B cell (primary cell): ENCODE results near the gene IRF1. TPM values are rescaled to one million over a fixed set of nuclear protein-coding genes. Genes with fewer than 3 reads are reported as not detected.

Experiments used
- ATAC-seq: fragments of 200-7000 bp; cut with Tn5 transposase; one replicate; pipeline ENCODE4 v1.10.0; 2021; ENCODE audit warnings: low read depth, mild to moderate bottlenecking, moderate number of reproducible peaks, moderate library complexity
- CTCF ChIA-PET: fragments of 350-600 bp; sonication (Branson Sonifier 250); formaldehyde crosslinking; loops from one replicate; lab custom pipeline; 2021; ENCODE audit warnings: antibody characterized with exemption, inconsistent platforms; lab: Charles Lee
- POLR2A ChIA-PET: fragments of 350-600 bp; sonication (Branson Sonifier 250); formaldehyde crosslinking; loops from one replicate; lab custom pipeline; 2021; ENCODE audit warnings: antibody characterized with exemption; lab: Charles Lee
- DNase-seq: peaks from one replicate; pipeline ENCODE4 v3.0.0; 2013
- H2AFZ ChIP-seq: 2 replicates; pipeline ENCODE4 v1.6.1; 2012; ENCODE audit warnings: mild to moderate bottlenecking, low read depth, low read length; ENCODE audit not compliant: insufficient read depth, poor library complexity, severe bottlenecking
- H3K27ac ChIP-seq, 2 donors: 1 replicate in 1 of 2; 2 replicates in 1 of 2; pipeline ENCODE4 v1.5.1; 2012 to 2013; ENCODE audit warnings: low read length in 2 of 2, mild to moderate bottlenecking in 2 of 2, moderate library complexity in 1 of 2
- H3K27me3 ChIP-seq, 4 experiments: fragments of 200-600 bp in 1 of 4; sonication (generic) in 1 of 4; replicated peaks in 1 of 4; 1 replicate in 2 of 4; 2 replicates in 2 of 4; pipeline versions ENCODE4 v1.6.1 to v1.7.0; 2013 to 2016; ENCODE audit warnings: low read length in 3 of 4, mild to moderate bottlenecking in 2 of 4, mixed read lengths in 1 of 4, moderate library complexity in 1 of 4; ENCODE audit not compliant: insufficient read depth in 4 of 4, control insufficient read depth in 3 of 4; ENCODE audit errors: control extremely low read depth in 1 of 4
- H3K36me3 ChIP-seq, 2 experiments: replicated peaks in 1 of 2; 1 replicate in 1 of 2; 2 replicates in 1 of 2; pipeline versions ENCODE4 v1.6.1 to v1.7.1; 2013; ENCODE audit warnings: low read length in 1 of 2; ENCODE audit not compliant: insufficient read depth in 2 of 2, control insufficient read depth in 1 of 2; ENCODE audit errors: control extremely low read depth in 1 of 2, extremely low read depth in 1 of 2
- H3K4me1 ChIP-seq, 2 donors: fragments of 200-600 bp in 1 of 2; sonication (generic) in 1 of 2; 1 replicate in 1 of 2; 2 replicates in 1 of 2; pipeline versions ENCODE4 v1.5.1 to v1.6.1; 2013 to 2017; ENCODE audit warnings: low read length in 2 of 2; ENCODE audit not compliant: control insufficient read depth in 2 of 2, insufficient read depth in 2 of 2
- H3K4me2 ChIP-seq: replicated peaks from 2 replicates; pipeline ENCODE3; 2012; ENCODE audit warnings: mild to moderate bottlenecking, low read depth, low read length; ENCODE audit not compliant: poor library complexity, severe bottlenecking
- H3K4me3 ChIP-seq, 5 experiments: fragments of 200-600 bp in 1 of 5; sonication (generic) in 1 of 5; 1 replicate in 3 of 5; 2 replicates in 2 of 5; pipeline versions ENCODE4 v1.5.1 to v1.7.0; 2011 to 2016; ENCODE audit warnings: low read length in 4 of 5, mild to moderate bottlenecking in 4 of 5, low read depth in 2 of 5, control low read depth in 1 of 5, moderate library complexity in 1 of 5; ENCODE audit not compliant: insufficient read depth in 1 of 5; ENCODE audit errors: control extremely low read depth in 1 of 5, extremely low read depth in 1 of 5
- H3K79me2 ChIP-seq: fragments of 200-600 bp; sonication (generic); one replicate; pipeline ENCODE4 v1.6.0; 2016; ENCODE audit warnings: low read length; ENCODE audit not compliant: control insufficient read depth, insufficient read depth
- H3K9ac ChIP-seq: fragments of 200-600 bp; sonication (generic); 2 replicates; pipeline ENCODE4 v1.6.1; 2017; ENCODE audit warnings: mild to moderate bottlenecking, low read length, moderate library complexity
- H3K9me3 ChIP-seq, 3 donors: one replicate each; pipeline versions ENCODE4 v1.6.1 to v1.7.1; 2013; ENCODE audit warnings: low read length in 2 of 3; ENCODE audit not compliant: control insufficient read depth in 2 of 3, insufficient read depth in 1 of 3; ENCODE audit errors: control extremely low read depth in 1 of 3
- H4K20me1 ChIP-seq: 2 replicates; pipeline ENCODE4 v1.6.0; 2012; ENCODE audit warnings: mild to moderate bottlenecking, low read length; ENCODE audit not compliant: insufficient read depth, control insufficient read depth, poor library complexity, severe bottlenecking
- H3K27ac Mint-ChIP-seq: one replicate; pipeline ENCODE4 v1.8.0; 2021; ENCODE audit warnings: mixed read lengths
- H3K27me3 Mint-ChIP-seq: one replicate; pipeline ENCODE4 v1.8.0; 2021; ENCODE audit warnings: mixed read lengths
- H3K4me1 Mint-ChIP-seq: one replicate; pipeline ENCODE4 v1.8.0; 2021; ENCODE audit warnings: mixed read lengths
- H3K4me3 Mint-ChIP-seq: one replicate; pipeline ENCODE4 v1.8.0; 2021; ENCODE audit warnings: mixed read lengths
- H3K9me3 Mint-ChIP-seq: one replicate; pipeline ENCODE4 v1.8.0; 2022; ENCODE audit warnings: mixed read lengths; ENCODE audit not compliant: insufficient read depth
- CTCF ChIP-seq: fragments of 200-600 bp; IDR thresholded peaks from one replicate; pipeline ENCODE4 v1.8.0; 2022; ENCODE audit warnings: antibody characterized with exemption, mild to moderate bottlenecking
- EZH2 ChIP-seq: IDR thresholded peaks from 2 replicates; pipeline ENCODE4 v1.6.1; 2012; ENCODE audit warnings: borderline replicate concordance, low read depth, mild to moderate bottlenecking, moderate library complexity, low read length; ENCODE audit not compliant: insufficient read depth, poor library complexity, severe bottlenecking
- WGBS: methylation state at CpG from one replicate; pipeline ENCODE4 v1.1.5; 2013; ENCODE audit warnings: missing lambda C conversion rate; ENCODE audit not compliant: insufficient coverage; 5-methylcytosine and 5-hydroxymethylcytosine counted together
- intact Hi-C: fragments of 100-400 bp; cut with micrococcal nuclease; formaldehyde crosslinking; loops from one replicate; pipeline ENCODE4 v1.10.0; 2022
- polyA plus RNA-seq: library from polyadenylated mRNA; depleted of rRNA; stranded (reverse); fragments of >200 nt; gene quantifications from 2 replicates; pipeline ENCODE4 v1.2.3, GENCODE V29; 2012
- total RNA-seq, 2 donors: library from RNA; stranded (reverse); fragments of 120-200 nt in 1 of 2; gene quantifications; 1 replicate in 1 of 2; 2 replicates in 1 of 2; pipeline versions ENCODE4 v1.2.3 to v1.2.4, GENCODE V29; 2013 to 2022

The IRF1 gene
- total and polyA plus RNA-seq, 2 donors (not counting 1 experiment from before 2014, with no cell fraction given) = 173 to 306 TPM

GRCh38 chr5:132463811-132464155 lies 26.8 kb downstream of the IRF1 start:
- TF ChIP-seq EZH2 = no peak
- no peak for TF ChIP-seq CTCF
- peak overlapping the region; percentile 71 for H3K4me2 ChIP-seq
- Mint-ChIP-seq H3K27me3 (no peaks in the 10 kb centered on the region), H3K4me1 (peaks cover 91% of the 10 kb centered on the region), H3K9me3 (no peaks in the 10 kb centered on the region), H3K27ac (peak overlapping the region; percentile 70), H3K4me3 (peak overlapping the region; percentile 58)
- H4K20me1 ChIP-seq = peaks cover 6% of the 10 kb centered on the region
- ATAC-seq (no peak), DNase-seq (no peak)
- no peaks in the 10 kb centered on the region for H3K9me3 ChIP-seq
- intact Hi-C loops = loop anchor here (1.0 to 2.0 kb wide), 2 partner anchors 7 to 77 kb away; no protein-coding TSS in a partner anchor
- ChIA-PET POLR2A (interaction anchor here (1.7 to 5.7 kb wide), 5 partner anchors 7 to 38 kb away, joined by 11 to 51 read pairs (median 41); partner anchors contain the start of gene IRF1), CTCF (interaction anchor here (1.0 to 12.0 kb wide), 15 partner anchors 7 to 52 kb away, joined by 3 to 128 read pairs (median 7); no protein-coding TSS in a partner anchor)
- peaks cover 81 to 84% of the 10 kb centered on the region in 2 donors for H3K4me1 ChIP-seq
- no peak overlapping the region for H2AFZ ChIP-seq
- H3K27ac ChIP-seq = peak overlapping the region; percentile 52 to 59
- peak overlapping the region in 4 of 5 experiments; percentile 16 to 42 (median 33) for H3K4me3 ChIP-seq
- H3K79me2 ChIP-seq = peaks cover 57% of the 10 kb centered on the region
- peak overlapping the region; percentile 38 for H3K9ac ChIP-seq
- peaks cover 0 to 15% of the 10 kb centered on the region in 2 experiments for H3K36me3 ChIP-seq
- no peaks in the 10 kb centered on the region for H3K27me3 ChIP-seq
- WGBS = 3% methylated on average over 3 of the region's 5 CpGs

- Histone ChIP-seq H3K4me1 (peaks cover 85 to 87% of the 10 kb centered on the region in 2 donors), H3K9ac (no peak overlapping the region), H3K4me2 (peak overlapping the region; percentile 71), H3K4me3 (peak overlapping the region in 1 of 5 experiments; percentile 42), H4K20me1 (peaks cover 6% of the 10 kb centered on the region), H3K27me3 (no peaks in the 10 kb centered on the region), H2AFZ (no peak overlapping the region), H3K9me3 (no peaks in the 10 kb centered on the region), H3K36me3 (peaks cover 0 to 15% of the 10 kb centered on the region in 2 experiments), H3K27ac (no peak overlapping the region), H3K79me2 (peaks cover 61% of the 10 kb centered on the region)
- TF ChIP-seq CTCF = no peak
- TF ChIP-seq EZH2 = no peak
- intact Hi-C loops = no loop called here
- POLR2A ChIA-PET = interaction anchor here (0.6 to 5.7 kb wide), 4 partner anchors 6 to 37 kb away, joined by 3 to 51 read pairs (median 45); partner anchors contain the start of gene IRF1
- no peaks in the 10 kb centered on the region for H3K27me3 Mint-ChIP-seq
- DNase-seq (no peak), ATAC-seq (no peak)
- peaks cover 94% of the 10 kb centered on the region for H3K4me1 Mint-ChIP-seq
- H3K27ac Mint-ChIP-seq = peak overlapping the region; percentile 70
- no peaks in the 10 kb centered on the region for H3K9me3 Mint-ChIP-seq
- H3K4me3 Mint-ChIP-seq = peak overlapping the region; percentile 58
- CTCF ChIA-PET = interaction anchor here (1.0 to 12.0 kb wide), 5 partner anchors 6 to 43 kb away, joined by 3 to 128 read pairs (median 7); no protein-coding TSS in a partner anchor
- 100% methylated on average over 3 of the region's 10 CpGs for WGBS
These were observed 27.5 kb downstream of the IRF1 start for GRCh38 chr5:132462856-132463745.
